SK-N-SH (cell line): ENCODE results near the gene IPMK. TPM values are rescaled to one million over a fixed set of nuclear protein-coding genes. Genes with fewer than 3 reads are reported as not detected.

Experiments
- CTCF ChIA-PET: fragments of 300-600, 350-600 bp; formaldehyde crosslinking; extraction: SDS; loops from one replicate; lab custom pipeline; 2021; lab: Yijun Ruan, JAX
- POLR2A ChIA-PET: fragments of 350-600 bp; sonication (Branson Sonifier 250); formaldehyde crosslinking; extraction: SDS; loops from one replicate; lab custom pipeline; 2020; ENCODE audit warnings: antibody characterized with exemption, inconsistent platforms; lab: Yijun Ruan, JAX
- DNase-seq: peaks from one replicate; pipeline ENCODE4 v3.0.0; 2012
- H2AFZ ChIP-seq: fragments of 200-600 bp; sonication (generic); 2 replicates; pipeline ENCODE4 v1.8.1; 2016; ENCODE audit warnings: antibody characterized with exemption, mild to moderate bottlenecking, low read depth
- H3F3A ChIP-seq: fragments of 200-600 bp; sonication (generic); replicated peaks from 2 replicates; pipeline ENCODE3; 2016; ENCODE audit warnings: antibody characterized with exemption, mild to moderate bottlenecking; ENCODE audit not compliant: insufficient read depth
- H3K27ac ChIP-seq, 2 experiments: fragments of 200-500 bp in 1 of 2; fragments of 200-600 bp in 1 of 2; sonication (Bioruptor generic) in 1 of 2; sonication (generic), shearing (Covaris generic) in 1 of 2; 2 replicates each; pipeline versions ENCODE4 v1.5.1 to v1.6.1; 2014 to 2016; ENCODE audit warnings: low read depth in 2 of 2, inconsistent platforms in 1 of 2, low read length in 1 of 2, mild to moderate bottlenecking in 1 of 2, mixed read lengths in 1 of 2
- H3K27me3 ChIP-seq: fragments of 200-600 bp; sonication (generic), shearing (Covaris generic); 2 replicates; pipeline ENCODE4 v1.6.1; 2016; ENCODE audit warnings: mixed run types; ENCODE audit not compliant: insufficient read depth
- H3K36me3 ChIP-seq, 2 experiments: fragments of 200-500 bp in 1 of 2; fragments of 200-600 bp in 1 of 2; sonication (Bioruptor generic) in 1 of 2; sonication (generic) in 1 of 2; replicated peaks in 1 of 2; 2 replicates each; pipeline versions ENCODE3 to v1.5.1; 2014 to 2016; ENCODE audit warnings: low read length in 1 of 2, mild to moderate bottlenecking in 1 of 2; ENCODE audit not compliant: insufficient read depth in 2 of 2, control insufficient read depth in 1 of 2
- H3K4me1 ChIP-seq, 2 experiments: fragments of 200-500 bp in 1 of 2; fragments of 200-600 bp in 1 of 2; sonication (Bioruptor generic) in 1 of 2; sonication (generic), shearing (Covaris generic) in 1 of 2; 2 replicates each; pipeline versions ENCODE4 v1.5.1 to v1.6.1; 2014 to 2016; ENCODE audit warnings: low read depth in 1 of 2, low read length in 1 of 2, mixed run types in 1 of 2; ENCODE audit not compliant: insufficient read depth in 2 of 2, control insufficient read depth in 1 of 2
- H3K4me2 ChIP-seq: fragments of 200-600 bp; sonication (generic), shearing (Covaris generic); 2 replicates; pipeline ENCODE4 v1.6.1; 2017; ENCODE audit warnings: mixed run types
- H3K4me3 ChIP-seq, 2 experiments: fragments of 200-500 bp in 1 of 2; fragments of 200-600 bp in 1 of 2; sonication (Bioruptor generic) in 1 of 2; sonication (generic), shearing (Covaris generic) in 1 of 2; 2 replicates each; pipeline versions ENCODE4 v1.5.1 to v1.8.1; 2014 to 2016; ENCODE audit warnings: low read depth in 2 of 2, inconsistent platforms in 1 of 2, low read length in 1 of 2, mild to moderate bottlenecking in 1 of 2, mixed read lengths in 1 of 2, moderate library complexity in 1 of 2
- H3K79me2 ChIP-seq: fragments of 200-600 bp; sonication (generic); 2 replicates; pipeline ENCODE4 v1.8.1; 2017; ENCODE audit warnings: mild to moderate bottlenecking; ENCODE audit not compliant: insufficient read depth
- H3K9ac ChIP-seq: fragments of 200-600 bp; sonication (generic); 2 replicates; pipeline ENCODE4 v1.6.1; 2017; ENCODE audit warnings: mixed run types
- H3K9me2 ChIP-seq: fragments of 200-600 bp; sonication (generic); 2 replicates; pipeline ENCODE4 v1.6.1; 2017; ENCODE audit warnings: mixed run types
- H3K9me3 ChIP-seq: fragments of 200-600 bp; sonication (generic); 2 replicates; pipeline ENCODE4 v1.6.1; 2017; ENCODE audit warnings: mixed run types, mild to moderate bottlenecking, moderate library complexity
- H4K20me1 ChIP-seq: fragments of 200-600 bp; sonication (generic); 2 replicates; pipeline ENCODE4 v1.6.1; 2017; ENCODE audit warnings: mild to moderate bottlenecking, mixed run types; ENCODE audit not compliant: insufficient read depth
- ELF1 ChIP-seq: IDR thresholded peaks from 2 replicates; pipeline ENCODE4 v1.4.0; 2012
- EZH2phosphoT487 ChIP-seq: fragments of 200-600 bp; sonication (generic); IDR thresholded peaks from 2 replicates; pipeline ENCODE4 v1.6.1; 2017; ENCODE audit warnings: low read depth, mixed run types, mild to moderate bottlenecking, antibody characterized with exemption, moderate library complexity, borderline replicate concordance
- FOSL2 ChIP-seq: IDR thresholded peaks from 2 replicates; pipeline ENCODE4 v1.4.0; 2012; ENCODE audit warnings: low read depth, mild to moderate bottlenecking, moderate library complexity, borderline replicate concordance
- GABPA ChIP-seq: IDR thresholded peaks from 2 replicates; pipeline ENCODE4 v1.4.0; 2012; ENCODE audit warnings: low read depth, mild to moderate bottlenecking
- IRF3 ChIP-seq: fragments of 150-350 bp; IDR thresholded peaks from 2 replicates; pipeline ENCODE4 v1.6.1; 2016; ENCODE audit warnings: mild to moderate bottlenecking, low read depth, low read length
- MEF2A ChIP-seq: IDR thresholded peaks from 2 replicates; pipeline ENCODE4 v1.4.0; 2012; ENCODE audit warnings: low read depth, borderline replicate concordance
- PBX3 ChIP-seq: IDR thresholded peaks from 2 replicates; pipeline ENCODE4; 2012
- RAD21 ChIP-seq: IDR thresholded peaks from 2 replicates; pipeline ENCODE4 v1.6.1; 2012; ENCODE audit warnings: mild to moderate bottlenecking, low read length
- RCOR1 ChIP-seq: fragments of 150-350 bp; IDR thresholded peaks from 2 replicates; pipeline ENCODE4 v1.6.1; 2017; ENCODE audit warnings: antibody characterized with exemption, low read length
- REST ChIP-seq: IDR thresholded peaks from 2 replicates; pipeline ENCODE4 v1.6.1; 2012; ENCODE audit warnings: mild to moderate bottlenecking, low read depth, low read length, moderate library complexity
- RFX5 ChIP-seq: IDR thresholded peaks from 2 replicates; pipeline ENCODE4 v1.6.1; 2012; ENCODE audit warnings: mild to moderate bottlenecking, improper control_type of control experiment, low read length
- RXRA ChIP-seq: IDR thresholded peaks from 2 replicates; pipeline ENCODE4 v1.4.0; 2012; ENCODE audit warnings: low read depth, mild to moderate bottlenecking, borderline replicate concordance
- SIN3A ChIP-seq: IDR thresholded peaks from 2 replicates; pipeline ENCODE4 v1.6.1; 2012; ENCODE audit warnings: low read depth, mild to moderate bottlenecking, low read length, moderate library complexity, borderline replicate concordance
- TAF1 ChIP-seq: IDR thresholded peaks from 2 replicates; pipeline ENCODE4 v1.6.1; 2012; ENCODE audit warnings: low read depth, mild to moderate bottlenecking, low read length, moderate library complexity, borderline replicate concordance
- TCF12 ChIP-seq: IDR thresholded peaks from 2 replicates; pipeline ENCODE4 v1.4.0; 2012
- USF2 ChIP-seq: fragments of 150-350 bp; IDR thresholded peaks from 2 replicates; pipeline ENCODE4 v1.6.1; 2017; ENCODE audit warnings: antibody characterized with exemption, low read length, low read depth, borderline replicate concordance
- YY1 ChIP-seq: IDR thresholded peaks from 2 replicates; pipeline ENCODE4 v1.4.0; 2012; ENCODE audit warnings: low read depth, mild to moderate bottlenecking
- WGBS: methylation state at CpG from one replicate; pipeline ENCODE4 v1.1.6; 2017; ENCODE audit warnings: low lambda C conversion rate; 5-methylcytosine and 5-hydroxymethylcytosine counted together
- polyA plus RNA-seq, 3 experiments: library from polyadenylated mRNA; depleted of rRNA; stranded (reverse); fragments of >200 nt; gene quantifications; 2 replicates each; pipeline ENCODE4 v1.2.3, GENCODE V29; 2012

The IPMK gene
- polyA plus RNA-seq, 1 of the 3 experiments (the other 2 are of a cell fraction), result 0.71 TPM

- TF ChIP-seq RFX5 (no peak), TCF12 (no peak)
These were observed 24.4 kb downstream of the IPMK start (continued) for GRCh38 chr10:58243269-58243668.

- H3K9ac ChIP-seq, result peak overlapping the region; percentile 25; the same call in 1 of the 2 replicates
- no peaks in the 10 kb centered on the region for H3K9me3 ChIP-seq
- H3K36me3 ChIP-seq, result peaks cover 0 to 3% of the 10 kb centered on the region in 2 experiments
- H3K4me3 ChIP-seq, result no peak overlapping the region
- no peak for DNase-seq
- TF ChIP-seq GABPA, result no peak
- TF ChIP-seq RAD21, result no peak
- no peak for TF ChIP-seq EZH2phosphoT487
- no peak for TF ChIP-seq ELF1
- TF ChIP-seq RXRA, result no peak
- no peak for TF ChIP-seq USF2
- no peak for TF ChIP-seq TAF1
- no peak for TF ChIP-seq REST
- TF ChIP-seq RFX5, result no peak
- TF ChIP-seq SIN3A, result no peak
- TF ChIP-seq MEF2A, result no peak
- TF ChIP-seq RCOR1, result no peak
- no peak for TF ChIP-seq FOSL2
- no peak for TF ChIP-seq PBX3
- no peak for TF ChIP-seq IRF3
- no peak for TF ChIP-seq YY1
- TF ChIP-seq, all 33 proteins: peak for 0
- Histone ChIP-seq H3K27ac (peak overlapping the region in 1 of 2 experiments; percentile 91; a peak in 2 of 4 replicates), H3K9me2 (no peaks in the 10 kb centered on the region), H3F3A (peaks cover 32% of the 10 kb centered on the region), H3K27me3 (no peaks in the 10 kb centered on the region), H2AFZ (no peak overlapping the region), H4K20me1 (no peaks in the 10 kb centered on the region), H3K79me2 (peaks cover 55% of the 10 kb centered on the region), H3K4me2 (peak overlapping the region; percentile 56), H3K4me1 (peaks cover 4 to 21% of the 10 kb centered on the region in 2 experiments; a peak in 2 of 4 replicates)
- ChIA-PET CTCF (no interaction called here), POLR2A (no interaction called here)
- 76% methylated on average over 3 of the region's 3 CpGs for WGBS
These were observed 26.3 kb downstream of the IPMK start for GRCh38 chr10:58241346-58241745.
